ENCODE measurements around the gene TLR1.

GRCh38 chr4:38814386-38814785, 9.8 kb upstream of the TLR1 start:
- no peak for TF ChIP-seq TARDBP (IDR thresholded peaks at IDR 0.05)
- no peak for TF ChIP-seq BHLHE40 (IDR thresholded peaks at IDR 0.05; ENCODE audit: borderline replicate concordance)
- TF ChIP-seq PKNOX1 (IDR thresholded peaks at IDR 0.05) = no peak
- no peak for TF ChIP-seq SP1 (IDR thresholded peaks at IDR 0.05)
- TF ChIP-seq FOXM1 (IDR thresholded peaks at IDR 0.05; ENCODE audit: borderline replicate concordance) = no peak
- no peak for TF ChIP-seq ELF4 (IDR thresholded peaks at IDR 0.05)
- TF ChIP-seq ZNF384 (IDR thresholded peaks at IDR 0.05) = no peak
- TF ChIP-seq FOXA1 (IDR thresholded peaks at IDR 0.05) = no peak
- no peak for TF ChIP-seq NFRKB (IDR thresholded peaks at IDR 0.05)
- TF ChIP-seq L3MBTL2 (conservative IDR thresholded peaks at IDR 0.05) = no peak
- TF ChIP-seq HDGF (IDR thresholded peaks at IDR 0.05; ENCODE audit: borderline replicate concordance) = no peak
